GM19438 (cell line): Measurements from ENCODE around the gene KCTD20.

Source experiments
- ATAC-seq: cut with Tn5 transposase; IDR thresholded peaks from one replicate; pipeline ENCODE4 v1.9.1; 2021; ENCODE audit warnings: low read depth; ENCODE audit not compliant: unreplicated experiment

Gene KCTD20

DNA sequence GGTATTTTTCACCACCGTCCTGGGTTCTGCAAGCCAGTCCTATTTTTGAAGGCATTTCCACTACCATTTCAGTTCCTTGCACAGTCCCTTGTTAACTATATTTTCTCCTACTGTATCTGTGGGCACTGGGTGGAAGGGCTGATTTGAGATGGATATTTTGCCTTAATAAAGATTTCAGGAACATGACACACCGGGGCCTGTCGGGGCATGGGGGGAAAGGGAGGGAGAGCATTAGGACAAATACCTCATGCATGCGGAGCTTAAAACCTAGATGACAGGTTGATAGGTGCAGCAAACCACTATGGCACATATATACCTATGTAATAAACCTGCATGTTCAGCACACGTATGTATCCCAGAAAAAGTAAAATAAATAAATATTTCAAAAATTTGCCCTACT lies 82.1 kb downstream of the KCTD20 start:
- ATAC-seq, result no peak

DNA sequence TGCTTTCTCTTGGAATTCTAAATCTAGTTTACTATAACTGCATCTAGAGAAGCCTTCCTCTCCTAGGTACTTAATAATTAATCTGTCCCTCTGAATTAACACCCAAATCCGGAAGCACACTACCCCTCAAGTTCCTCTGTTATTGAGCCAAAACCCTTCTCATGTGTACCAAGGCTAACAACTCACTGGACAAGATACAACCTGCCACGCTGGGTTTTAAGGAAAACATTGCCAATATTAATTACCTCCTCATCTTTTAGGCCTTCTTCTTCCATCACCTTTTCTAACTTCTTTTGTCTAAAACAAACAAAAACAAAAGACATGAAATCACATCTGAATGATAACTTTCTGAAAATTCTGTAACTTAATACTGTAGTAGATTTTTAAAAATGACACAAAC lies 82.5 kb downstream of the KCTD20 start:
- no peak for ATAC-seq

DNA sequence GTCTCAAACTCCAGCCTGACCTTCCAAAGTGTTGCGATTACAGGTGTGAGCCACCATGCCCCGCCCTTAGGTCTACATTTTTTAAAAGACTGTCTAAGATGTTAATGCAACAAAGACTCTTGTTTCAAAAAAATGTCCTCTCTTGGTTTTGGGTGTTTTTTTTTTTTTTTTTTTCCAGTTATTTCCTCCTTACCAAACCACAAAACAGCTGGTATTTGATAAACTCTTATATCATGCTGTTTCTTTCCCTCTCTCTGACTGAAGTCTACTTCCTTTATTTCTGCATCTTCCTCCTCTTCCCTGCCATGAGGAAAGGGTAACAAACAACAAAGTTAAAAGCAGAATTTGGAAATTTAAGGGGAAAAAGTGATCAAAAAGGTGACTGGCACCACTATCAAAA lies 83.3 kb downstream of the KCTD20 start:
- ATAC-seq, result no peak

DNA sequence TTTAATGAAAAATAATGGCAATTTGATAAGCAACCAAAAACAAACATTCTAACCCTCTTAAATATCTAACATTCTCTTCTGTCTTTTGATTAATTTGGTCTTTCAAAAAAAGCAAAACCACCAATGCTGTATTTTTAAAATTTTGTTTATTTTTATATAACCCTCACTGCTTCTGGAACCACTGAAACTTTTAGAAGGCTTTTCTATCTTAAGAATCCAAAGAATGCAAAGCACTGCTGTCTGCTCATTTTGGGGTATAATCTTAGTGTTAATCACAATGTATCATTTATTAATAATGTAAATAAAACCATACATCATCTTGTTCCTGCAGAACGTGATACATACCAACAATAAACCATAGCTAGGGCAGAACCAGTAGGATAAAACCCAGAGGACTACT lies 90.5 kb downstream of the KCTD20 start:
- no peak for ATAC-seq

DNA sequence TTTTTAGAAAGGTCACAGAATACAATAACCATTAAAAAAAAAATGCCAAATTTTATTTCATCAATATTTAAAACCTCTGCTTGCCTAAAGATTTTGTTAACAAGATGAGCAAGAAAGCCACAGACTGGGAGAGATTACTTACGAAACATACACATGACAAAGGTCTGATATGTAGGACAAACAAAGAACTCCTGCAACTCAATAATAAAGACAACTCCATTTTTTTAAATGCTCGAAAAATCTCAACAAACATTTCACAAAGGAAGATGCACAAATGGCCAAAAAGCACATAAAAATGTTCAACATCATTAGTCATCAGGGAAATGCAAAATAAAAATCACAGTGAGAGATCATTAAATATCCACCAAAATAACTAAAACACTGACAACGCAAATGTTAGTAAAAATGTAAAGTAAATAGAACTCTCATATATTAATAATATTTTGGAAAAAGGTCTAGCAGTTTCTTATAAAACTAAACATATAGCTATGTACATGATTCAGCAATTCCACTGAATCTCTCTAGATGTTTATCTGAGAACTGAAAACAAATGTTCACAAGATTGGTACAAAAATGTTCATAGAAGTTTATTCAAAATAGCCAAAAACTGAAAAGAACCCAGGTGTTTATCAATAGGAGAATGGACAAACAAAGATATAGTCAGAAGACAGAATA lies 94.2 kb downstream of the KCTD20 start:
- no peak for ATAC-seq

DNA sequence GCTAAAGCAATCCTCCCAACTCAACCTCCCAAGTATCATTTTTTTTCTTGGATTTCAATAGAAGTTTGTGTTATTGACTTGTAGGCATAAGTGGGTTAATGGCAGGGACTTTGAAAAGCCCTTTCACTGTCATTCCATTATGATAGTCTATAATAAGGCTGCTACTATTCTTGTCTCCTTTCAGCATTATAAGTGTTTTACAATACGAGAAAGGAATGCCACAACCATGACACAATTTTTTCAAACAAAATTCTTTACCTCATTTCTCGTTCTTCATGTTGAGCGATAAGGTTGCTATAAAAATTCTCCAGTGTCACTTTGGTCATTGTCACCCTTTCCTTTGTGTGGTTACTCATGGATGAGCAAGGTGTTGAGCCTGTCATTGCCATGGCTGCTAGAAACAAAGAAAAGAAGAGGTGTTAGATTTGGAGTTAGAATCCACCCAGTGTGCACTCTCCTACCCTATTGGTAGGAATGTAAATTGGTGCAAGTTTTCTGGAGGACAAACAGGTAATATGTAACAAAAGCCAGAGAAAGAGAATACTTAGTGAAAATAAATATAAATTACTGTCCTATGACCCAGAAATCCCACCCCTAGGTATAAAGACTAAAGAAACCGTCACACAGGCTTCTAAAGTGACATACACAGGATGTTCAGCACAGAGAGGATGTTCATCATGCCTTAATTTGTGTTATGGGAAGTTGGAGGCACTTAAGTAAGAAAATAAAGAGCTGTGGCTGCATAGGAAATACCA lies 97.2 kb downstream of the KCTD20 start:
- no peak for ATAC-seq
